K562 treated with DMSO at 1 percent for 24 hours (cell line): Measurements from ENCODE around the gene ZNF365. TPM values are rescaled to one million over a fixed set of nuclear protein-coding genes. Genes with fewer than 3 reads are reported as not detected.

Experiments
- total RNA-seq: library from RNA; unstranded; fragments of 300-600 nt; gene quantifications from 2 replicates; pipeline ENCODE4 v1.2.3, GENCODE V29; 2022; ENCODE audit warnings: low read depth; ENCODE audit not compliant: insufficient read depth

ZNF365 gene, protein sequence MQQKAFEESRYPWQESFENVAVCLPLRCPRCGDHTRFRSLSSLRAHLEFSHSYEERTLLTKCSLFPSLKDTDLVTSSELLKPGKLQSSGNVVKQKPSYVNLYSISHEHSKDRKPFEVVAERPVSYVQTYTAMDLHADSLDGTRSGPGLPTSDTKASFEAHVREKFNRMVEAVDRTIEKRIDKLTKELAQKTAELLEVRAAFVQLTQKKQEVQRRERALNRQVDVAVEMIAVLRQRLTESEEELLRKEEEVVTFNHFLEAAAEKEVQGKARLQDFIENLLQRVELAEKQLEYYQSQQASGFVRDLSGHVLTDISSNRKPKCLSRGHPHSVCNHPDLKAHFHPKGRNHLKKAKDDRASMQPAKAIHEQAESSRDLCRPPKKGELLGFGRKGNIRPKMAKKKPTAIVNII
- not detected in 2 replicates for total RNA-seq

DNA sequence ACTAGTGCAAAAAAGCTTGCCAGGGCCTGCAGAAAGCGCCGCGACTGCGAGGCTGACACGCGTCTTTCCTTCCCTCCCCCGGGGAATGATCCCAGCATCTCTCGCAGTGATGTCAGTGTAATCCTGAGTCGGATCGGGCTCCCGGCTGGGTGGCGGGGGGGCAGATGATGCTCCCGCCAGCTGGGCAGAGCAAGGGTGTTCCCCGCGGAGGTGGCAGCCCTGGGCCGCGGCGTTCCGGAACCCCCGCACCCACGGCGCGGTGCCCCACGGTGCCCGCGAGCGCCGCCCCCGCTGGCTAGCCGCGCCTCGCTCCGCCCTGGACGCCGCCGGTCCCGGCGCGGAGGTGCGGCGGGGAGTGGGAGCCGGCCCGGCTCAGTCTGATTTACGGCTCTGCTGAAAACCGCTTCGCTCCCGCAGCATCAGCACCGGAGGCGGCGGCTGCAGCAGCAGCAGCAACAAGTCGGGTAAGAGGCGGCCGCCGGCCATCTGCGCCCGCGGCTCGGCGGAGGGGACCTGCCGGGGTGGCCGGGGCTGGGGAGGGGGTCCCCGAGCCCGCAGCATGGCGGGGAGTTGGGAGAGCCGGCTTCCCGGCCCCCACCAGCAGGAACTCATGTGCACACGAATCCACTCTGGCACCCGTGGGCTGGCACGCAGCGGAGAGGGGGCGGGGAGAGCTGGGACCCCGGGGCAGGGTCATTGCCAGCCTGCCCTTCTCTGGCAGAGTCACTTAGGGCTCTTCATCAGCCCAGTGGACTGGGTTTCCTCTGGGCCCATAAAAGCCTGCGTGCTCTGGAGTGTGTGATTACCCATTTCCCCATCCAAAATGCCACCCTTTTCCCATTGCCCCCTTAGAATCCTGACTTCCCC lies at the start of gene ZNF365:
Gene ZNF365, plus strand, starts transcription at position 375 of the 867 bp plus-strand sequence. CDS start 1,825 bp downstream, outside the sequence.

Other genes with a start within 250 kb of the ZNF365 start
- 0.15 and 0.28 TPM in 2 replicates for gene RTKN2, start 105.5 kb upstream of the ZNF365 start, total RNA-seq